ENCODE data around the gene CPNE4.

Gene CPNE4

GRCh38 chr3:131733086-131733841 lies 301.6 kb downstream of the CPNE4 start:
- Histone ChIP-seq H3K9me3 (ENCODE audit: low read length) (no peaks in the 10 kb centered on the region), H3K27ac (ENCODE audit: low read depth, low read length) (no peak overlapping the region), H3K36me3 (ENCODE audit: insufficient read depth, low read length) (no peaks in the 10 kb centered on the region), H3K9ac (ENCODE audit: low read length) (no peak overlapping the region), H3K4me3 (ENCODE audit: low read depth in 1 of 2, low read length in 2 of 2) (no peak overlapping the region), H3K27me3 (ENCODE audit: control insufficient read depth in 1 of 2, insufficient read depth in 2 of 2, low read length in 2 of 2) (no peaks in the 10 kb centered on the region), H3K4me1 (ENCODE audit: insufficient read depth, low read length) (no peaks in the 10 kb centered on the region)

- Histone ChIP-seq H3K4me1 (ENCODE audit: insufficient read depth, low read length) (no peaks in the 10 kb centered on the region), H3K4me3 (ENCODE audit: low read depth in 1 of 2, low read length in 2 of 2) (no peak overlapping the region), H3K36me3 (ENCODE audit: insufficient read depth, low read length) (no peaks in the 10 kb centered on the region), H3K27ac (ENCODE audit: low read depth, low read length) (no peak overlapping the region), H3K9me3 (ENCODE audit: low read length) (no peaks in the 10 kb centered on the region), H3K27me3 (ENCODE audit: control insufficient read depth in 1 of 2, insufficient read depth in 2 of 2, low read length in 2 of 2) (no peaks in the 10 kb centered on the region), H3K9ac (ENCODE audit: low read length) (no peak overlapping the region)
Observed at GRCh38 chr3:131731709-131732108, 303.1 kb downstream of the CPNE4 start.

- Histone ChIP-seq H3K9me3 (ENCODE audit: low read length) (no peaks in the 10 kb centered on the region), H3K4me3 (ENCODE audit: low read depth in 1 of 2, low read length in 2 of 2) (no peak overlapping the region), H3K27me3 (ENCODE audit: control insufficient read depth in 1 of 2, insufficient read depth in 2 of 2, low read length in 2 of 2) (no peaks in the 10 kb centered on the region), H3K27ac (ENCODE audit: low read depth, low read length) (no peak overlapping the region), H3K9ac (ENCODE audit: low read length) (no peak overlapping the region), H3K4me1 (ENCODE audit: insufficient read depth, low read length) (no peaks in the 10 kb centered on the region), H3K36me3 (ENCODE audit: insufficient read depth, low read length) (no peaks in the 10 kb centered on the region)
Observed at GRCh38 chr3:131730581-131730980, 304.2 kb downstream of the CPNE4 start.

- Histone ChIP-seq H3K36me3 (ENCODE audit: insufficient read depth, low read length) (no peaks in the 10 kb centered on the region), H3K4me1 (ENCODE audit: insufficient read depth, low read length) (no peaks in the 10 kb centered on the region), H3K27ac (ENCODE audit: low read depth, low read length) (no peak overlapping the region), H3K27me3 (ENCODE audit: control insufficient read depth in 1 of 2, insufficient read depth in 2 of 2, low read length in 2 of 2) (no peaks in the 10 kb centered on the region), H3K4me3 (ENCODE audit: low read depth in 1 of 2, low read length in 2 of 2) (no peak overlapping the region), H3K9me3 (ENCODE audit: low read length) (no peaks in the 10 kb centered on the region), H3K9ac (ENCODE audit: low read length) (no peak overlapping the region)
Observed at GRCh38 chr3:131729643-131730017, 305.2 kb downstream of the CPNE4 start.

GRCh38 chr3:131728898-131729642 lies 305.7 kb downstream of the CPNE4 start:
- no peaks in the 10 kb centered on the region for H3K27me3 ChIP-seq (ENCODE audit: control insufficient read depth in 1 of 2, insufficient read depth in 2 of 2, low read length in 2 of 2)
- no peak overlapping the region for H3K9ac ChIP-seq (ENCODE audit: low read length)
- no peaks in the 10 kb centered on the region for H3K36me3 ChIP-seq (ENCODE audit: insufficient read depth, low read length)
- no peak overlapping the region for H3K4me3 ChIP-seq (ENCODE audit: low read depth in 1 of 2, low read length in 2 of 2)
- H3K27ac ChIP-seq (ENCODE audit: low read depth, low read length), result no peak overlapping the region
- H3K4me1 ChIP-seq (ENCODE audit: insufficient read depth, low read length), result no peaks in the 10 kb centered on the region
- H3K9me3 ChIP-seq (ENCODE audit: low read length), result no peaks in the 10 kb centered on the region

GRCh38 chr3:131725414-131725813 lies 309.4 kb downstream of the CPNE4 start:
- Histone ChIP-seq H3K9me3 (ENCODE audit: low read length) (no peaks in the 10 kb centered on the region), H3K9ac (ENCODE audit: low read length) (no peak overlapping the region), H3K27ac (ENCODE audit: low read depth, low read length) (no peak overlapping the region), H3K4me1 (ENCODE audit: insufficient read depth, low read length) (no peaks in the 10 kb centered on the region), H3K36me3 (ENCODE audit: insufficient read depth, low read length) (no peaks in the 10 kb centered on the region), H3K4me3 (ENCODE audit: low read depth in 1 of 2, low read length in 2 of 2) (no peak overlapping the region), H3K27me3 (ENCODE audit: control insufficient read depth in 1 of 2, insufficient read depth in 2 of 2, low read length in 2 of 2) (no peaks in the 10 kb centered on the region)

- H3K4me3 ChIP-seq (ENCODE audit: low read depth in 1 of 2, low read length in 2 of 2), result no peak overlapping the region
- H3K4me1 ChIP-seq (ENCODE audit: insufficient read depth, low read length), result no peaks in the 10 kb centered on the region
- no peaks in the 10 kb centered on the region for H3K36me3 ChIP-seq (ENCODE audit: insufficient read depth, low read length)
- no peak overlapping the region for H3K27ac ChIP-seq (ENCODE audit: low read depth, low read length)
- no peak overlapping the region for H3K9ac ChIP-seq (ENCODE audit: low read length)
- no peaks in the 10 kb centered on the region for H3K27me3 ChIP-seq (ENCODE audit: control insufficient read depth in 1 of 2, insufficient read depth in 2 of 2, low read length in 2 of 2)
- H3K9me3 ChIP-seq (ENCODE audit: low read length), result no peaks in the 10 kb centered on the region
Observed at GRCh38 chr3:131723343-131723742, 311.5 kb downstream of the CPNE4 start.

- Histone ChIP-seq H3K36me3 (ENCODE audit: insufficient read depth, low read length) (no peaks in the 10 kb centered on the region), H3K4me1 (ENCODE audit: insufficient read depth, low read length) (no peaks in the 10 kb centered on the region), H3K27ac (ENCODE audit: low read depth, low read length) (no peak overlapping the region), H3K9ac (ENCODE audit: low read length) (no peak overlapping the region), H3K4me3 (ENCODE audit: low read depth in 1 of 2, low read length in 2 of 2) (no peak overlapping the region), H3K27me3 (ENCODE audit: control insufficient read depth in 1 of 2, insufficient read depth in 2 of 2, low read length in 2 of 2) (no peaks in the 10 kb centered on the region), H3K9me3 (ENCODE audit: low read length) (no peaks in the 10 kb centered on the region)
Observed at GRCh38 chr3:131717493-131717892, 317.3 kb downstream of the CPNE4 start.

GRCh38 chr3:131716943-131717342 lies 317.9 kb downstream of the CPNE4 start:
- Histone ChIP-seq H3K27me3 (ENCODE audit: control insufficient read depth in 1 of 2, insufficient read depth in 2 of 2, low read length in 2 of 2) (no peaks in the 10 kb centered on the region), H3K9ac (ENCODE audit: low read length) (no peak overlapping the region), H3K4me3 (ENCODE audit: low read depth in 1 of 2, low read length in 2 of 2) (no peak overlapping the region), H3K36me3 (ENCODE audit: insufficient read depth, low read length) (no peaks in the 10 kb centered on the region), H3K27ac (ENCODE audit: low read depth, low read length) (no peak overlapping the region), H3K9me3 (ENCODE audit: low read length) (no peaks in the 10 kb centered on the region), H3K4me1 (ENCODE audit: insufficient read depth, low read length) (no peaks in the 10 kb centered on the region)

GRCh38 chr3:131716007-131716406 lies 318.8 kb downstream of the CPNE4 start:
- H3K36me3 ChIP-seq (ENCODE audit: insufficient read depth, low read length), result no peaks in the 10 kb centered on the region
- no peak overlapping the region for H3K9ac ChIP-seq (ENCODE audit: low read length)
- no peak overlapping the region for H3K27ac ChIP-seq (ENCODE audit: low read depth, low read length)
- no peaks in the 10 kb centered on the region for H3K9me3 ChIP-seq (ENCODE audit: low read length)
- no peaks in the 10 kb centered on the region for H3K27me3 ChIP-seq (ENCODE audit: control insufficient read depth in 1 of 2, insufficient read depth in 2 of 2, low read length in 2 of 2)
- no peaks in the 10 kb centered on the region for H3K4me1 ChIP-seq (ENCODE audit: insufficient read depth, low read length)
- no peak overlapping the region for H3K4me3 ChIP-seq (ENCODE audit: low read depth in 1 of 2, low read length in 2 of 2)

GRCh38 chr3:131714585-131715220 lies 320.1 kb downstream of the CPNE4 start:
- no peak overlapping the region for H3K9ac ChIP-seq (ENCODE audit: low read length)
- H3K9me3 ChIP-seq (ENCODE audit: low read length), result no peaks in the 10 kb centered on the region
- no peaks in the 10 kb centered on the region for H3K36me3 ChIP-seq (ENCODE audit: insufficient read depth, low read length)
- H3K27ac ChIP-seq (ENCODE audit: low read depth, low read length), result no peak overlapping the region
- no peaks in the 10 kb centered on the region for H3K4me1 ChIP-seq (ENCODE audit: insufficient read depth, low read length)
- H3K4me3 ChIP-seq (ENCODE audit: low read depth in 1 of 2, low read length in 2 of 2), result no peak overlapping the region
- no peaks in the 10 kb centered on the region for H3K27me3 ChIP-seq (ENCODE audit: control insufficient read depth in 1 of 2, insufficient read depth in 2 of 2, low read length in 2 of 2)
